Inferior parietal cortex (tissue), 1 donor: ENCODE results near the gene KRTAP9-8.
"Not testable (repeated sequence)": the region's sequence is repeated elsewhere in the genome, so short reads cannot be mapped to it uniquely, and the experiment has no call there.

ENCODE experiments used
- DNase-seq: peaks from one replicate; pipeline ENCODE4 v3.0.0-alpha.2; 2016; ENCODE audit errors: extremely low spot score

The KRTAP9-8 gene, protein sequence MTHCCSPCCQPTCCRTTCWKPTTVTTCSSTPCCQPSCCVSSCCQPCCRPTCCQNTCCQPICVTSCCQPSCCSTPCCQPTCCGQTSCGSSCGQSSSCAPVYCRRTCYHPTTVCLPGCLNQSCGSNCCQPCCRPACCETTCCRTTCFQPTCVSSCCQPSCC

DNA sequence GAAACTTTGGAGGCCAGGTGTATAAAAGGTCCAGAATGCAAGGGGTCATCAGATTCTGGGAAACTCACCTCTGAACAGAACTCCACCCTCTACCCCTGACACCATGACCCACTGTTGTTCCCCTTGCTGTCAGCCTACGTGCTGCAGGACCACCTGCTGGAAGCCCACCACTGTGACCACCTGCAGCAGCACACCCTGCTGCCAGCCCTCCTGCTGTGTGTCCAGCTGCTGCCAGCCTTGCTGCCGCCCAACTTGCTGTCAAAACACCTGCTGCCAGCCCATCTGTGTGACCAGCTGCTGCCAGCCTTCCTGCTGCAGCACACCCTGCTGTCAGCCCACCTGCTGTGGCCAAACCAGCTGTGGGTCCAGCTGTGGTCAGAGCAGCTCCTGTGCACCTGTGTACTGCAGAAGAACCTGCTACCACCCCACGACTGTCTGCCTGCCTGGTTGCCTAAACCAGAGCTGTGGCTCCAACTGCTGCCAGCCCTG is at the start of gene KRTAP9-8:
Gene KRTAP9-8 (plus strand): TSS at position 51 of the 489 bp plus-strand sequence. CDS start 53 bp downstream, at position 104.
- not testable (repeated sequence) for DNase-seq

DNA sequence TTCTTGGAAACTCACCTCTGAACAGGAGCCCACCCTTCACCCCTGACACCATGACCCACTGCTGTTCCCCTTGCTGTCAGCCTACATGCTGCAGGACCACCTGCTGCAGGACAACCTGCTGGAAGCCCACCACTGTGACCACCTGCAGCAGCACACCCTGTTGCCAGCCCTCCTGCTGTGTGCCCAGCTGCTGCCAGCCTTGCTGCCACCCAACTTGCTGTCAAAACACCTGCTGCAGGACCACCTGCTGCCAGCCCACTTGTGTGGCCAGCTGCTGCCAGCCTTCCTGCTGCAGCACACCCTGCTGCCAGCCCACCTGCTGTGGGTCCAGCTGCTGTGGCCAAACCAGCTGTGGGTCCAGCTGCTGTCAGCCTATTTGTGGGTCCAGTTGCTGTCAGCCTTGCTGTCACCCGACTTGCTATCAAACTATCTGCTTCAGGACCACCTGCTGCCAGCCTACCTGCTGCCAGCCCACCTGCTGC is 47.9 kb upstream of the KRTAP9-8 start, which contains the start of gene KRTAP9-1:
Gene KRTAP9-1 (plus strand): TSS at position 51 of the 482 bp plus-strand sequence. CDS start 0 bp downstream, at position 51.
- not testable (repeated sequence) for DNase-seq

DNA sequence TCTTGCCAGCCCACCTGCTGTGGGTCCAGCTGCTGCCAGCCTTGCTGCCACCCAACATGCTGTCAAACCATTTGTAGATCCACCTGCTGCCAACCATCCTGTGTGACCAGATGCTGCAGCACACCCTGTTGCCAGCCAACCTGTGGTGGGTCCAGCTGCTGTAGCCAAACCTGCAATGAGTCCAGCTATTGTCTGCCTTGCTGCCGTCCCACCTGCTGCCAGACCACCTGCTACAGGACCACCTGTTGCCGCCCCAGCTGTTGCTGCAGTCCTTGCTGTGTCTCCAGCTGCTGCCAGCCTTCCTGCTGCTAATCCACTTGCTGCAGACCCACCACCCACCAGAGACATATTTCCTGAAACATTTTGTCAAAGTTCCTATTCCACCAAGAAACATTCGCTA is 47.5 kb upstream of the KRTAP9-8 start:
- DNase-seq: no peak

DNA sequence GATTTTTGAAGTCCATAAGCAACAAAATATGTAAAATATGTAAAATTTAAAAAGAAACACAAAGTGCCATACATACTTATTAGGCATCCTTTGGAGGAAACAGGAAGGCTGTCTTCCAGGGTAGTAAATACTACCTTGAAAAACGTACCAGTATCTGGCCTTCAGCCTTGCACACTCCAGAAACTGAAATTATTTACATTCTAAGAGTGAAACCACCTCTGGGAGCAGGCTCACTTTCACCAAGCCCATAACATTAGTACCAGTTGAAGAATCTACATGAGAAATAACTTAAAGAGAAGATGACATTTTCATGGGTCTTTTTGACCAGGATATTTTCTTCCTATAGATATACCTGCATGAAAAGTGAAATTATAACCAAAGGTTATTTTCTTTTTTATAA is 41.7 kb upstream of the KRTAP9-8 start:
- DNase-seq: no peak

DNA sequence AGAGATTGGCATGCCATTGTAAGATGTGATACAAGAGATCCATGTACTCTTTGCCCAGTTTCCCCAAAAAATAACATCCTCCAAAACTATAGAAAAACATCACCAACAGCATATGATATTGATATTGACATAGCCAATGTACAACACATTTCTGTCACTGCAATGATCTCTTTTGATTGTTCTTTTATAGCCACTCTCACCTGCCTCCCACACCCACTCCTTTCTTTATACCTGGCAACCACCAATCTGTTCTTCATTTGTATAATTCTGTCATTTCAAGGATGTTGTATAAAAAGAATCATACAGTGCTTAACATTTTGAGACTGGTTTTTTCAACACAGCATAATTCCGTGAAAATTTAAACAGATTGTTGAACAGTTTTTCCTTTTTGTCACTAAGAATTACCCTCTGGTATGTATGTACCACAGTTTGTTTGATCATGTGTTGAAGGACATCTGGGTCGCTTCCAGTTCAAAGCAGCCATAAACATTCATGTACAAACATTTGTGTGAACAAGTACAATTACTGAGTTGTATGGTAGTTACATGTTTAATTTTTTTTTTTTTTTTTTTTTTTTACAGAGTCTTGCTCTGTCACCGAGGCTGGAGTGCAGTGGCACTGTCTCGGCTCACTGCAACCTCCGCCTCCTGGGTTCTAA is 38.2 kb upstream of the KRTAP9-8 start:
- DNase-seq: no peak

DNA sequence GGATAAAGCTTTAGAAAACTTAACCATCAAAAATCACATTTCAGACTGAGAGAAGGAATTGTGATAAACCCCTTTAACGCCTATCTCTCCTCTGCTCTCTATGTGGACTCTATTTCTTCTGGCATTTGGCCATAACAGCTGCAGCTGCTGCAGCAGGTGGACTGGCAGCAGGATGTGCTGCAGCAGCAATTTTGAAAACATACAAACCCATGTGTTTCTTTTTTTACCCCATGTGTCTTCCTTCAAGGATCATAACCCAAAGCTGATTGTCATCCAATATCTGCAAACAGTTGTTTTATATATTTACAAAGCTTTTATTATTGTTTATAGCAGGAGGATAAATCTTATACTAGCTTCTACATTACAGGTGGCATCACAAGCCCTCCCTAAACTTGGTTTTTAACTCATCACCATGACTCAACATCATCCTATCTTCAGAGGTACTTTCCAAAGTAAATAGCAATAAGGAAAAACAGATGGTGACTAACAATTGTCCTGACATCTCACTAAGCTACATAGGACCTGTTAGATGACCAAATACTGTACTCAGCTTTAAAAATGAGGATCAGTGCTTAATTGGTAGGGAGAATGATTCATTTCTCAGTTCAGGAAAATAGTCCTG is 25.8 kb upstream of the KRTAP9-8 start:
- DNase-seq: no peak

DNA sequence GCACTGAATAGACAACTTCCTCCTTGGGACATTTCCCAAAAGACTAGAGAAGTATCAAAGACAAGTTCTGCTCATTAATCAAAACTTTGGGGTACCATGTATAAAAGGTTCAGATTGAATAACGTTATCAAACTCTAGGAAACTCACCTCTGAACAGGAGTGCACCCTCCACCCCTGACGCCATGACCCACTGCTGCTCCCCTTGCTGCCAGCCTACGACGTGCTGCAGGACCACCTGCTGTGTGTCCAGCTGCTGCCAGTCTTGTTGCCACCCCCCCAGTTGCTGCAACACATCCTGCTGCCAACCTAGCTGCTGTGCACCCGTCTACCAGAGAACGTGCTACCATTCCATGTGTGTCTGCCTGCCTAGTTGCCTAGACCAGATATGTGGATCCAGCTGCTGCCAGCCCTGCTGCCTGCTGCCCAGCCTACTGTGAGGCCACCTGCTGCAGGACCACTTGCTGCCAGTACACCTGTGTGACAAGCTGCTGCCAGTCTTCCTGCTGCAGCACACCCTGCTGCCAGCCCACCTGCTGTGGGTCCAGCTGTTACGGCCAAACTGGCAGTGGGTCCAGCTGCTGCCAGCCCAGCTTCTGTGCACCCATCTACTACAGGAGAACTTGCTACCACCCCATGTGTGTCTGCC is 25.2 kb upstream of the KRTAP9-8 start:
- DNase-seq: no peak

DNA sequence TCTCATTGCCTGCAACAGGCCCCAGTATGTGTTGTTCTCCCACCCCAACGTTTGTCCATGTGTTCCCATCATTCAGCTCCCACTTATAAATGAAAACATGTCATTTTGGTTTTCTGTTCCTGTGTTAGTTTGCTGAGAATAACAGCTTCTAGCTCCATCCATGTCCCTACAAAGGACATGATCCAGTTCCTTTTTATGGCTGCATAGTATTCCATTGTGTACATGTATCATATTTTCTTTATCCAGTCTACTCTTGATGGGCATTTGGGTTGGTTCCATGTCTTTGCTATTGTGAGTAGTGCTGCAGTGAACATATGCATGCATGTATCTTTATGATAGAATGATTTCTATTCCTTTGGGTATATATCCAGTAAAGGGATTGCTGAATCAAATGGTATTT is 22.1 kb upstream of the KRTAP9-8 start:
- DNase-seq: no peak

DNA sequence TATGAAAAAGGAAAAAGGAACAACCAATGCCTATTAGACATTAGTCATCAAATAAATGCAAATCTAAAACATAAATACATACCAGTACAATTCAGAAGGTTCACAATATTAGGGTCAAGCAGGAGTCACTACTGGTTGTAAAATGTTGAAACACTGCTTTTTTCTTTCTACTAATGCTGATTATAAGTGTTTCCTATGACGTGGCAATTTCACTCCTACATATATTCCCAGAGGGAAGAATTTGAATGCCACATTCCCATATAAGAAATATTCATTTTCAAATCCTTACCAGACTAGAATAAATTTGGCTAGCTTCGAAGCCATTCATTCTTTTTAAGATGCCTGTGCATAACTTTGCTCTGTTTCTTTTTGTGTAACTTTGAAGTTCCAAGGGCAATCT is 14.0 kb upstream of the KRTAP9-8 start:
- DNase-seq: no peak

DNA sequence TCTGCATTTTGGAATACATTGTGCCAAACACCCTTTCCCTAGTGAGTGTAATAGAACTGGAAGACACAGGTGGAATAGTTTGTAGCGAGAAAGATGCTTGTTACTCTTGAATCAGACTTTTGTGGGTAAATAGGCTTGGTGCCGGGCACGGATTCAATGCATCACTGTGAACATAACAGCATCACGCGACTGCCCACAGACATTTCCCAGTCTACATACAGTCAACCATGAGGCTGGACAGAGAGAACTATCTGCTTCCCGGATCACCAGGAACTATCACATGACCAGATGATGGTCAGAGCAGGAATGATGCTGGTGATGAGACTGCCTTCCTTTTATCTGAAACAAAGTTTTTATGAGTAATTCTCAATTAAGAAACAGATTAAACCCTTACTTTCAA is 11.7 kb upstream of the KRTAP9-8 start:
- no peak for DNase-seq

DNA sequence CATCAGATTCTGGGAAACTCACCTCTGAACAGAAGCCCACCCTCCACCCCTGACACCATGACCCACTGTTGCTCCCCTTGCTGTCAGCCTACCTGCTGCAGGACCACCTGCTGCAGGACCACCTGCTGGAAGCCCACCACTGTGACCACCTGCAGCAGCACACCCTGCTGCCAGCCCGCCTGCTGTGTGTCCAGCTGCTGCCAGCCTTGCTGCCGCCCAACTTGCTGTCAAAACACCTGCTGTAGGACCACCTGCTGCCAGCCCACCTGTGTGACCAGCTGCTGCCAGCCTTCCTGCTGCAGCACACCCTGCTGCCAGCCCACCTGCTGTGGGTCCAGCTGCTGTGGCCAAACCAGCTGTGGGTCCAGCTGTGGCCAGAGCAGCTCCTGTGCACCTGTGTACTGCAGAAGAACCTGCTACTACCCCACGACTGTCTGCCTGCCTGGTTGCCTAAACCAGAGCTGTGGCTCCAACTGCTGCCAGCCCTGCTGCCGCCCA is 11.2 kb upstream of the KRTAP9-8 start, which contains the start of gene KRTAP9-2:
Gene KRTAP9-2 (plus strand): TSS at position 51 of the 498 bp plus-strand sequence. CDS start 7 bp downstream, at position 58.
- DNase-seq: not testable (repeated sequence)

DNA sequence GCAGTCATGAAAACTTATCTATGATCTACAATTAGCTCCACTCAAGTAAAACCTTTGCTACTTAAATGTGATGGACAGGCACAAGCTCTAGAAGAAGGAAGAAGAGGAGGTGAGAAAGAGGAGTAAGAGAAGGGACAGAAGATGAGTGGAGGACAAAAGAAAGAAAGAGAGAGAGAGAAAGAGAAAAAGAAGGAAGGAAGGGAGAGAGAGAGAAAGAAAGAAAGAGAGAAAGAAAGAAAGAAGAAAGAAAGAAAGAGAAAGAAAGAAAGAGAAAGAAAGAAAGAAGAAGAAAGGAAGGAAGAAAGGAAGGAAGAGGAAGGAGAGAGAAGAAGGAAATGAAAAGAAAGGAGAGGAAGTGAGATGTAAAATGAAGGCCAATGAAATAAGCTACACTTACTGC is 7.7 kb upstream of the KRTAP9-8 start:
- no peak for DNase-seq

DNA sequence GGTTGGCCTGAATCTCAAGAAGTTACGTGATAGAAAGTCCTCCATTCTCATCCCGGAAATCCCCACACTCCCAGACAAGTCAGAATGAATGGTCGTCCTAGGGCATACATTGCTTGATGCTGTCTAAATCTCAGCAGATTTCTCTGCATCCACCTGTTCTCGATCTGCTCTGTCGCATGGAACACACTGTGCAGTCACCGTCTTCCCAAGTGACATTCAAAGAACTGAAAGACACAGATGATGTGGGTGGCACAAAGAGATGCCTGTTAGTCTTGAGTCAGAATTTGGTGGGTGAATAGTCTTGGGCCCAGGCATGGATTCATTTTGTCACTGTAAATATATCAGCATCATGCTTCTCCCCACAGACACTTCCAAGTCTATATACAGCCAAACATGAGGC is 6.1 kb upstream of the KRTAP9-8 start:
- DNase-seq: no peak

DNA sequence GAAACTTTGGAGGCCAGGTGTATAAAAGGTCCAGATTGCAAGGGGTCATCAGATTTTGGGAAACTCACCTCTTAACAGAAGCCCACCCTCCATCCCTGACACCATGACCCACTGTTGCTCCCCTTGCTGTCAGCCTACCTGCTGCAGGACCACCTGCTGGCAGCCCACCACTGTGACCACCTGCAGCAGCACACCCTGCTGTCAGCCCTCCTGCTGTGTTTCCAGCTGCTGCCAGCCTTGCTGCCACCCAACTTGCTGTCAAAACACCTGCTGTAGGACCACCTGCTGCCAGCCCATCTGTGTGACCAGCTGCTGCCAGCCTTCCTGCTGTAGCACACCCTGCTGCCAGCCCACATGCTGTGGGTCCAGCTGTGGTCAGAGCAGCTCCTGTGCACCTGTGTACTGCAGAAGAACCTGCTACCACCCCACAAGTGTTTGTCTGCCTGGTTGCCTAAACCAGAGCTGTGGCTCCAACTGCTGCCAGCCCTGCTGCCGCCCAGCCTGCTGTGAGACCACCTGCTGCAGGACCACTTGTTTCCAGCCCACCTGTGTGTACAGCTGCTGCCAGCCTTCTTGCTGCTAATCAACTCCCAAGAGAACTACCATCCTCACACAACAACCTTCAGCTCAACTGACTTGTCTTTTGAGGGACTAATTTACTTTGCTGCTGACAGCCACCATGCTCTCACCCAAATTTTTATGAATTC is 5.2 kb upstream of the KRTAP9-8 start, which contains the start of gene KRTAP9-3:
Gene KRTAP9-3 (plus strand): TSS at position 51 of the 707 bp plus-strand sequence. CDS start 53 bp downstream, at position 104.
- DNase-seq: not testable (repeated sequence)

DNA sequence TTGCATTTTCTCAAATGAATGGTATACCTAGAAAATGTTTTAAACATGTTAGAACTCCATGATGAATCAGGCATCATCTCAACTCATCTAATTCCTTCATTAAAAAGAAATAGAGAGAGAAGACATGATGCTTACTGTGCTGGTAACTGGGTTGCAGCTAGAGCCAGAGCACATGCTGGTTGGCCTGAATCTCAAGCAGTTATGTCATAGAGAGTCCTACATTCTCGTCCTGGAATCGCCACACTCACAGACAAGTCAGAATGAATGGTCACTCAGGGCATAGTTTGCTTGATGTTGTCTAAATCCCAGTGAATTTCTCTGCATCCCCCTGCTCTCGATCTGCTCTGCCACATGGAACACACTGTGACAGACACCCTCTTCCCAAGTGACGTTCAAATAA is 683 bp upstream of the KRTAP9-8 start:
- DNase-seq: not testable (repeated sequence)

DNA sequence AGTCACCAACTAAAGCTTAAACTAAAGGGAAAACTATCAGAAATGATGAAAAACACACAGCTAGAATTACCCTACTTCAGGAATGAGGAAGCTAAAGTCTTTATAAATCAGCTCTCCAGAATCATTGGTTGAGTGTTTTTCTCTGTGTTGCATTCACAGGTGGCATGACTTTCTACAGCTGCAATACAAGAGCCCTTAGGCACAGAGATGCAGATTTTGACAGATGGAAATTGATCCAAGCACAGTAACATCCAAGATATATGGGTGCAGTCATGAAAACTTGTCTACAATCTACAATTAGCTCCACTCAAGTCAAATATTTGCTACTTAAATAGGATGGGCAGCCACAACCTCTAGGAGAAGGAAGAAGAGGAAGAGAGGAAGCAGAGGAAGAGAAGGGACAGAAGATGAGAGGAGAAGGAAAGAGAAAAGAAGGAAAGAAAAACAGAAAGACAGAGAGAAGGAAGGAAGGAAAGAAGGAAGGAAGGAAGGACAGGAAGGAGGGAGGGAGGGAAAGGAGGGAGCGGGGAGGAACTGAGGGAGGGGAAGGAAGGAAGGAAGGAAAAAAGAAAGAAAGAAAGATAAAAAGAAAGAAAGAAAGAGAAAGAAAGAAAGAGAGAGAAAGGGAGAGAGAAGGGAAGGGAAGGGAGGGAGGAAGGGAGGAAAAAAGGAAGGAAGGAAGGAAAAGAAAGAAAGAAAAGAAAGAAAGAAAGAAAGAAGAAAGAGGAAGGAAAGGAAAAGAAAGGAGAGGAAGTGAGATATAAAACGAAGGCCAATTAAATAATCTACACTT is 9.4 kb downstream of the KRTAP9-8 start:
- not testable (repeated sequence) for DNase-seq

DNA sequence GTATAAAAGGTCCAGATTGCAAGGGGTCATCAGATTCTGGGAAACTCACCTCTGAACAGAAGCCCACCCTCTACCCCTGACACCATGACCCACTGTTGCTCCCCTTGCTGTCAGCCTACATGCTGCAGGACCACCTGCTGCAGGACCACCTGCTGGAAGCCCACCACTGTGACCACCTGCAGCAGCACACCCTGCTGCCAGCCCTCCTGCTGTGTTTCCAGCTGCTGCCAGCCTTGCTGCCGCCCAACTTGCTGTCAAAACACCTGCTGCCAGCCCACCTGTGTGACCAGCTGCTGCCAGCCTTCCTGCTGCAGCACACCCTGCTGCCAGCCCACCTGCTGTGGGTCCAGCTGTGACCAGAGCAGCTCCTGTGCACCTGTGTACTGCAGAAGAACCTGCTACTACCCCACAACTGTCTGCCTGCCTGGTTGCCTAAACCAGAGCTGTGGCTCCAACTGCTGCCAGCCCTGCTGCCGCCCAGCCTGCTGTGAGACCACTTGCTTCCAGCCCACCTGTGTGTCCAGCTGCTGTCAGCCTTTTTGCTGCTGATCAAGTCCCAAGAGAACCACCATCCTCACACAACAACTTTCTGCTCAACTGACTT is 11.9 kb downstream of the KRTAP9-8 start, which contains the start of gene KRTAP9-4:
Gene KRTAP9-4 (plus strand): TSS at position 51 of the 604 bp plus-strand sequence. CDS start 34 bp downstream, at position 85.
- not testable (repeated sequence) for DNase-seq

DNA sequence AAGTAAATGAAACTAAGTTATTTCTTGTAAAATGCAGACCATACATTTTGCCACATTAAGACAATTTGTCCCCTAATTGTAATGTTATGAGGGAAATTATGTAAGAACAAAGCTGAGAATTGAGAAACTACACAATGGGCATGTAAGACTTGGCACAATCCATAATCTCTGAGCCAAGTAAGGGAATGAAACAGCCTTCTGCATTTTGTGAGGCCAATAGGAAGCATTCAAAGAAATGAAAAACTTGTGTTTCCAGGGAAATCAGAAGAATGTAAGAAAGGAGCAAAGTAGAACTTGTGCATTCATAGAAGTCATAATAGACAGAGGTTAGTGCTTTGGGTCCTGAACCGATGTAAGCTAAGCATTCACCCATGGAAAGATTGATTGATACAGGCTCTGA is 13.5 kb downstream of the KRTAP9-8 start:
- DNase-seq: no peak

DNA sequence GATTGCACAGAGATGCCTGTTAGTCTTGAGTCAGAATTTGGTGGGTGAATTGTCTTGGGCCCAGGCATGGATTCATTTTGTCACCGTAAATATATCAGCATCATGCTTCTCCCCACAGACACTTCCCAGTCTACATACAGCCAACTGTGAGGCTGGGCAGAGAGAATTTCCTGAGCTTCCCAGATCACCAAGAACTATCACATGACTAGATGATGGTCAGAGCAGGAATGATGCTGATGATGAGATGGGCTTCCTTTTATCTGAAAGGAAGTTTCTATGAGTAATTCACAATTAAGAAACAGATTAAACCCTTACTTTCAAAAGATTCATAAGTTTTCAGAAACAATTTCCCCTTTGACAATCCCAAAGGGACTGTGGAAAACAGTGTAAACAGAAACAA is 17.1 kb downstream of the KRTAP9-8 start:
- DNase-seq: no peak
